Smooth muscle cell (in vitro differentiated cells): Measurements from ENCODE around the gene ITGA8. TPM values are rescaled to one million over a fixed set of nuclear protein-coding genes. Genes with fewer than 3 reads are reported as not detected.
A peak's percentile ranks its signal among the peaks of the same experiment; 100 is the strongest.

Source experiments
- DNase-seq: peaks from one replicate; lab custom pipeline; 2025; ENCODE audit not compliant: unreplicated experiment; lab: John Stamatoyannopoulos, UW
- H2AFZ ChIP-seq: fragments of 200-600 bp; sonication (generic); 2 replicates; pipeline ENCODE4 v1.6.0; 2016; ENCODE audit warnings: antibody characterized with exemption, low read depth, mild to moderate bottlenecking
- H3F3A ChIP-seq: fragments of 200-600 bp; sonication (generic); 2 replicates; pipeline ENCODE4 v1.6.0; 2017; ENCODE audit warnings: antibody characterized with exemption, low read depth
- H3K27ac ChIP-seq: fragments of 200-600 bp; sonication (generic); 2 replicates; pipeline ENCODE4 v1.5.1; 2016; ENCODE audit warnings: low read depth, mild to moderate bottlenecking
- H3K27me3 ChIP-seq: fragments of 200-600 bp; sonication (generic); 2 replicates; pipeline ENCODE4 v1.6.1; 2016; ENCODE audit warnings: low read depth, mild to moderate bottlenecking
- H3K36me3 ChIP-seq: fragments of 200-600 bp; sonication (generic); 2 replicates; pipeline ENCODE4 v1.5.1; 2016; ENCODE audit warnings: low read depth
- H3K4me1 ChIP-seq: fragments of 200-600 bp; sonication (generic); 2 replicates; pipeline ENCODE4 v1.5.1; 2016; ENCODE audit warnings: low read depth
- H3K4me2 ChIP-seq: fragments of 200-600 bp; sonication (generic); 2 replicates; pipeline ENCODE4 v1.6.0; 2016; ENCODE audit warnings: mild to moderate bottlenecking
- H3K4me3 ChIP-seq: fragments of 200-600 bp; sonication (generic); 2 replicates; pipeline ENCODE4 v1.5.1; 2016; ENCODE audit warnings: mild to moderate bottlenecking
- H3K79me2 ChIP-seq: fragments of 200-600 bp; sonication (generic); 2 replicates; pipeline ENCODE4 v1.6.0; 2016; ENCODE audit warnings: low read depth, mild to moderate bottlenecking
- H3K9ac ChIP-seq: fragments of 200-600 bp; sonication (generic); 2 replicates; pipeline ENCODE4 v1.6.0; 2016; ENCODE audit warnings: low read depth
- H3K9me3 ChIP-seq: fragments of 200-600 bp; sonication (generic); replicated peaks from 2 replicates; pipeline ENCODE4 v1.5.1; 2016; ENCODE audit warnings: low read depth
- H4K20me1 ChIP-seq: fragments of 200-600 bp; sonication (generic); 2 replicates; pipeline ENCODE4 v1.6.0; 2016; ENCODE audit warnings: low read depth
- CTCF ChIP-seq: fragments of 200-600 bp; sonication (generic); IDR thresholded peaks from 2 replicates; pipeline ENCODE4 v1.5.1; 2017; ENCODE audit warnings: borderline replicate concordance, mild to moderate bottlenecking, antibody characterized with exemption; ENCODE audit not compliant: insufficient read depth, poor library complexity, severe bottlenecking
- WGBS: methylation state at CpG from one replicate; pipeline ENCODE4 v1.1.7; 2016; ENCODE audit warnings: low lambda C conversion rate; 5-methylcytosine and 5-hydroxymethylcytosine counted together
- polyA plus RNA-seq: library from polyadenylated mRNA; unstranded; fragments of >200 nt; fragmentation: Nextera tagmentation; extraction: Ambion mirVana; gene quantifications from 2 replicates; pipeline ENCODE4 v1.2.1, GENCODE V29; 2016
- total RNA-seq: library from RNA; depleted of rRNA; stranded (reverse); fragments of >200 nt; gene quantifications from 2 replicates; pipeline ENCODE4 v1.2.3, GENCODE V29; 2014

Gene ITGA8
- total and polyA plus RNA-seq, 2 experiments from 2014 or later: 0.02 to 0.36 TPM

- no peak overlapping the region for H3K4me2 ChIP-seq
- peak overlapping the region; percentile 37 for H2AFZ ChIP-seq
- no peak overlapping the region for H3K9ac ChIP-seq
- WGBS: 71% methylated on average over 3 of the region's 3 CpGs
- no peaks in the 10 kb centered on the region for H3K79me2 ChIP-seq
- no peak overlapping the region for H3K4me3 ChIP-seq
- H4K20me1 ChIP-seq: no peaks in the 10 kb centered on the region
- H3F3A ChIP-seq: no peaks in the 10 kb centered on the region
- H3K27me3 ChIP-seq: no peaks in the 10 kb centered on the region
- no peak for DNase-seq
- no peaks in the 10 kb centered on the region for H3K36me3 ChIP-seq
- H3K27ac ChIP-seq: no peak overlapping the region
- no peaks in the 10 kb centered on the region for H3K4me1 ChIP-seq
- H3K9me3 ChIP-seq: no peaks in the 10 kb centered on the region
- TF ChIP-seq CTCF: no peak
Measured at GRCh38 chr10:15620836-15621515, 98.7 kb downstream of the ITGA8 start.

- Histone ChIP-seq H2AFZ (no peak overlapping the region), H3K9ac (no peak overlapping the region), H3K4me1 (no peaks in the 10 kb centered on the region), H3K4me2 (no peak overlapping the region), H3K79me2 (no peaks in the 10 kb centered on the region), H3K27ac (no peak overlapping the region), H3F3A (no peaks in the 10 kb centered on the region), H3K9me3 (no peaks in the 10 kb centered on the region), H4K20me1 (no peaks in the 10 kb centered on the region), H3K4me3 (no peak overlapping the region), H3K27me3 (no peaks in the 10 kb centered on the region), H3K36me3 (no peaks in the 10 kb centered on the region)
- no peak for TF ChIP-seq CTCF
- DNase-seq: no peak
- WGBS: 91% methylated on average over 5 of the region's 5 CpGs
Measured at GRCh38 chr10:15620337-15620736, 99.4 kb downstream of the ITGA8 start.

GRCh38 chr10:15609246-15609645 lies 110.5 kb downstream of the ITGA8 start:
- H3K9ac ChIP-seq: no peak overlapping the region
- no peaks in the 10 kb centered on the region for H3K4me1 ChIP-seq
- no peak for DNase-seq
- no peak overlapping the region for H3K4me3 ChIP-seq
- H4K20me1 ChIP-seq: no peaks in the 10 kb centered on the region
- H3K79me2 ChIP-seq: no peaks in the 10 kb centered on the region
- H3K9me3 ChIP-seq: no peaks in the 10 kb centered on the region
- H3K4me2 ChIP-seq: no peak overlapping the region
- 73% methylated on average over 2 of the region's 2 CpGs for WGBS
- peak overlapping the region; percentile 54 for H2AFZ ChIP-seq
- H3K27ac ChIP-seq: no peak overlapping the region
- no peaks in the 10 kb centered on the region for H3K36me3 ChIP-seq
- no peak for TF ChIP-seq CTCF
- no peaks in the 10 kb centered on the region for H3F3A ChIP-seq
- no peaks in the 10 kb centered on the region for H3K27me3 ChIP-seq

- no peak overlapping the region for H3K27ac ChIP-seq
- H2AFZ ChIP-seq: no peak overlapping the region
- H3K36me3 ChIP-seq: no peaks in the 10 kb centered on the region
- WGBS: 91% methylated on average over 4 of the region's 4 CpGs
- H3F3A ChIP-seq: no peaks in the 10 kb centered on the region
- H3K9ac ChIP-seq: no peak overlapping the region
- no peaks in the 10 kb centered on the region for H3K27me3 ChIP-seq
- H3K4me1 ChIP-seq: no peaks in the 10 kb centered on the region
- no peak for TF ChIP-seq CTCF
- H3K4me3 ChIP-seq: no peak overlapping the region
- H3K4me2 ChIP-seq: no peak overlapping the region
- H3K79me2 ChIP-seq: no peaks in the 10 kb centered on the region
- H3K9me3 ChIP-seq: no peaks in the 10 kb centered on the region
- no peak for DNase-seq
- no peaks in the 10 kb centered on the region for H4K20me1 ChIP-seq
Measured at GRCh38 chr10:15606377-15606776, 113.3 kb downstream of the ITGA8 start.
